GM21367 (cell line): ENCODE measurements around the gene XPA.

Experiments
- ATAC-seq: cut with Tn5 transposase; IDR thresholded peaks from one replicate; pipeline ENCODE4 v1.9.1; 2021; ENCODE audit not compliant: unreplicated experiment

The XPA gene

DNA sequence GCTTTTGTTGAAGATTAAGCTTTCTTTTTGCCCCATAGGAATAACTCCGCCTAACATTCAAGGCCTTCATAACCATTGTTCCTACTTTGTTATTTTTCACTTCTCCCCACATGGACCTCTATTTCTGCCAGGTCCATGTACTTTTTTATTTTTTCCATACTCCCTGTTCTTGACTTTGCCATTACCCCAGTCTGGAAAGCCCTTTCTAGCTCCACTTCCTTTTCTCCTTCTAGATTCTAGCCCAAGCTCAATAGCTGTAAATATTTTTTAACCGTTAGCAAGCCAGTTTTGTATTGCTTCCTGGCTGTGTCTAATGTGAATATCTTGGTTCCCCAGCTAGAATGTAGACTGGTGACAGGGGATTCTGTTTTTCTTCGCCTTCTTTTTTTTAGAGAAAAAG, 37.4 kb downstream of the XPA start:
- ATAC-seq, result no peak

DNA sequence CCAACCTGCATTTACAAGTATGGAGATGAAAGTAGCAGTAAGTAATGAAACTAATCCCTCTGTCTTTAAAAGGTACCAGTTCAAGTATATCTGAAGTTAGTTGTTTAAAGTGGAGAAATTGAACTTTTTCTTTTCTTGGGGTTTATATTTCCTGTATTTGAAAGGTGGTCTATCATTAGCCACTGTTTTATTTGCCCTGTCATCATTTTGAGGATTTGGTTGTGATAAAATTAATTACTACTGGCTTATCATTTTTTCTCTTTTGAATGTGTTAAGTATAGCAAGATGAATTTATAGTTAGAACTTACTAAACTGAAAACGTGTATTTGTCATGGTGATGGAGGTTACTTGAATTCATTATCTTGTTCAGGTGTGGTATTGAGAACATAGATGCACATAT, 38.4 kb downstream of the XPA start:
- ATAC-seq, result no peak

DNA sequence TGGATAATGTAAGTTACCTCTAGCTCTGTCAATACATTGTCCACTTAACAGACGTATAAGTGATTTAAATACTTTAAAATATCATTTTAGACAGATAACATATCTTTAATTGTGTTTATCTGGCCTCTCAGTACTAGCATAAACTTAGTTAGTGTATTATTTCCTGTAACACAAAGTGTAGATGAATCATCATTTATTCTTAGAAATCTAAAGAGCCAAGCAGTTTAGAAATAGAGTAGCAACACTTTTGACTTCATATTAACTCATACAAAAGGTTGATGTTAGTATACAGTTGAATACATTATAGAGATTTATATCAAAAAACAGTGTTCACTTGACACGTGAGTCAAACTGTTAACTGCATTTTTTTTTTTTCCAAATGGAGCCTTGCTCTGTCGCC, 45.5 kb downstream of the XPA start:
- no peak for ATAC-seq

DNA sequence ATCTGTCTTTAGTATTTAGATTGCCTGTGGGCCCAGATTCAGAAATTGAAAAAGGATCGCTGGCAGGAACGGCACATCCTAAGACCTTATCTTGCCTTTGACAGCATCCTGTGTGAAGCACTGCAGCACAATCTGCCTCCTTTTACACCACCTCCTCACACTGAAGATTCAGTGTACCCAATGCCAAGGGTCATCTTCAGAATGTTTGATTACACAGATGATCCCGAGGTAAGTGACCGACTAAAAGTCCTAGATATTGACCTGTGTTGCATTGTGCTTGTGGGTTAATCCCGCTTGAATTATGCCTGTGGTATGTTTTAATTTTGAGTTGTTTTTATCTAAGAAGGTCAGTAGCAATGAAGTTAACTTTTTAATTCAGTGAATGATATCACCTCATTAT, 49.1 kb downstream of the XPA start:
- no peak for ATAC-seq

DNA sequence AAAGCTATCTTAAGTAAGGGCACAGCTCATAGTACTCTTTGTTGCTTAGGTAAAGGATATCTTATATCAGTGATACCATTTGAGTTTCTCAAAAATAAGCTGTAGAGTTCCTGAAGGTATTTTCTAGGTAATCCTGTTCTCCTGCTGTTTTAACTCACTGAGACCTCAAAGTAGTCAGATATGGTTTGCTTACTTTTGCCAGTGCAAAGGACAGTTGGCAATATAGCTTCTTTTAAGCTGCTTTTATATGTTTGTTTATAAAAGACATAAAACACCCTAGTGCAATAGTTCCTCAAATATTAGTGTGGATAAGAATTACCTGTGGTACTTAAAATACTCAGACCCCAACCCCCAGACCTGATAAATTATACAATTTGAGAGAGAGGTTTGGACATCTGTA, 51.4 kb downstream of the XPA start:
- no peak for ATAC-seq

DNA sequence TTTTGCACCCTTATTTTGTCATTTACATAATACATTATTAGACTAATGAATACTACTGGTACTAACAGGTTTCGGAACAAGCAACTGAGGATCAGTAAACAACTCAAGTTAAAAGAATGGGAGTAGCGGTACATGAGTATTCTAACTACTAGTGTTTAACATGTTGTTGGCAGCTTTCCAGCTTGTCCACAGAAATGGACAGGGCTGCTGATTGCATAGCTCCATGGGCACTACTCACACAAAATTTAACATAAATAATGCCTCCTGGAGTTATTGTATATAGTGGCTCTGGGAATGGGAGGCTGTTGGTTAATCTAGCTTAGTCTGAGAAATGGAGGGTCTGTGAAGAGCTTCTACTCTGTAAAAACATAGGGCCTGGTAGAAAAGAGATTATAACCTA, 56.8 kb downstream of the XPA start:
- ATAC-seq, result no peak

DNA sequence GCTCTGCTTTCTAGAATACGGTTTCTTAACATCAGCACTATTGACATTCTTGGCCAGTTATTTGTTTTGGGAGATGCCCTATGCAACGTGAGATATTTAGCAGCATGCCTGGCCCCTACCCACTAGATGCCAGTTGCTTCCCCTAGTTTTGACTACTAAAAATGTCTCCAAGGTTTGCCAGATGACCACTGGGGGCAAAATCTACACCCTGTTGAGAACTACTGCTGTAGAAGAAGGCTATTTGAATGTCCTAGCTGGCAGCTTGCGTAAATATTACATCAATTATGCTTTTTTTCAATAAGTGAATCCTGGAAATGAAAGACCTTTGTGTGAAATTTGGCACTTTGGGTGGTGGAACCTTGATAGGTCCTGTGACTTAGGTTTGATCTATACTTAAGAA, 58.5 kb downstream of the XPA start:
- ATAC-seq, result no peak

DNA sequence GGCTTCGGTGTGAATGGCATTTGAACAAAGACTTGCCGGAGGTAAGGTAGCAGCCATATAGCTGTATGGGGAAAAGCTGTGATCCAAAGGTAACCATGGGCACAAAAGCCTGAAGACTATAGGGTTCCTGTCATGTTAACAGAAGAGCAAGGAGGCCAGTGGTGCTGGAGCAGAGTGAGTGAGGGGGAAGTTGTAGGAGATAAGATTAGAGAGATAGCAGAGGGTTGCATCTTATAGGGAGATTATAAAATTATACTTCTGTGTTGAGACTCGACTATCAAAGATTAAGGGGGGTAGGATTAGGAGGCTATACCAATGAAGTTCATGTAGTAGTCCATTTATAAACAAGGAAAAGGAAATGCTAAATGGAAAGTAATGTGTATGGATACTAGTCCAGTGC, 60.2 kb downstream of the XPA start:
- ATAC-seq, result no peak

DNA sequence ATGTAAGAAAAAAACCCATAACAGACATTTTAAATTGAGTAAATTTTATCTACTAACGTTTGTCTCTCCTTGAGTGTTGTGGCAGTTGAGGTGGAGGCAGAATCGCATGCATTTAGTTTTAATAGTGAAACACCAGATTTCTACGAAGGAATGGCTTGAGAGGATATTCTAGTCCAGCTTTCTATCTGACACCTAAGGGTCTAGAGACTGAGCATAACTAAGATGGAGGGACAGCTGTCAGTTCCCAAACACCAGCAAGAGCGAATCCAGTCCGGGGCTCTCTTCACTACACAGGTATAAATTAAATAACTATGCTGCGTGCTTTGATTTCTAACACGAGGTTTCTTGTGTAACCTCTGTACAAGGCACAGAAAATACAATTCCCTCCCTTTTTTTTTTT, 62.1 kb downstream of the XPA start:
- ATAC-seq, result no peak

DNA sequence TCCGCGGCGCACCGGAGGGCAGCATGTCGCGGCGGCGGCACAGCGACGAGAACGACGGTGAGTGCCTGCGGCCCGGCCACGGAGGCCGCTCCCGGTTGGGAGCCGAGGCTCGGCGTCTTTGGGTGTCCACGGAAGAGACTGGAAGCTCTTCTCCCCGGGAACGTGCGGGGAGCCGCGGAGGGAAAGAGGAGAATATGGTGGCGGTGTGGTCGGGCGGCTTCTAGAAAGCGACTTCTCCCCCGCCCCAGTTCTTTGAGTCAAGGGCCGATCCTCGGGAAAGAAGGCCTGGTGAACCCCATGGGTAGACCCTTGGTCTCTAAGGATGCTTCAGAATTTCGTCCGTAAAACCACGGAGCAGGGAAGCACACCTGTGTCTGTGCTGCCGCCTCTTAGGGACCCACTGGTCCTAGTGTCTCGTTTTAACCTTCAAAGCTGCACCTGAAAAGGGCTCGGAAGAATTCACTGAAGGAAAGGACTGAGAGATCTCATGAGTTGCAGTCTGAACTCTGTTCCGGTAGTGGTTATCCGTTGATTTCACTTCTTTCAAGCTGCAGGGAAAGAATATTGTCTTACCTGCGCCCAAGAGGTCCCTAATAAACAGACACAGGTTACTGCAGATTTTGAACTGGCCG, 63.2 kb downstream of the XPA start:
- no peak for ATAC-seq

DNA sequence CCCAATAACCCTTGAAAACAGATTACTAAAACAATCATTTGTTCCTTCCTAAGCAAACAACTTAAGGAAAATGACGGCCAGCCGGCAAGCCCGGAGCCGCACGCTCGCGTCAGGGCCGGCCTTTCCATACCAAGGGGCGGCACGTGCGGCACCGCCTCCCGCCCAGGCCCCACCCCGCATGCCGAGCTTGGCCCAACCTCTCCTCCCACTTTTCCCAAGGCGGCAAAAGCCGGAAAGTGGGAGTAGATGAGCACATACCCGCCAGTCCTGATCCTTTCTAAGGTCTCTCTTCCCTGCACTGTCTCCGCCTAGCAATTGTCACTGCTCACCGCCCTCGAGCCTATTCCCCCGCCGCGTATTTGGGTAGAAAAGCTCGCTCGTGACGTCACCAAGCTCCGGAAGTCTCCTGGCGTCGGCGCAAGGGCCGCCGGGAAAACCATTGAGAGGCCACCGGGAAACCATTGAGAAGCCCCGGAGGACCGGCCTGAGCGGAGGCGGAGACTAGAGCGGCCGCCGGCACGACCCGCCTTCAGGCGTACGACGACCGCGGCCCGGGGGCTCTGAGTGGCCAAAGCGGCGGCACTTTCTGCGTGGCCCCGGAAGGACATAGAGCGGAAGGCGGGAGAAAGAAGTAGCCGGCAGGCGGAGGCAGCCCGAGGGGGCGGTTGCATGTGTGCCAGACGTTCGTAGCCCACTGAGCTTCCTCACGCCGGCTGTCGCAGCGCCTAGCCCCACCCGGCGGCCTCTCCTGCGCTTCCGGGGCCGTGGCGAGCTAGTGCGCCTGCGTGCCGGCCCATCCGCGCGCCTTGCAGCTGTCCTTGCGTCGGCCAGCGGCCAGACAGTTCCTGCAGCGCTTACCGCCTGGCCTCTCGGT, 63.9 kb downstream of the XPA start, which contains the start of the genes NCBP1 and TSTD2:
NCBP1 (plus strand) TSS at position 837 of the 874 bp plus-strand sequence. CDS start 61 bp downstream, outside the sequence.
TSTD2 (minus strand) TSS at position 384 of the 874 bp plus-strand sequence. CDS start 5,806 bp downstream, outside the sequence.
- peak; percentile 79 for ATAC-seq

DNA sequence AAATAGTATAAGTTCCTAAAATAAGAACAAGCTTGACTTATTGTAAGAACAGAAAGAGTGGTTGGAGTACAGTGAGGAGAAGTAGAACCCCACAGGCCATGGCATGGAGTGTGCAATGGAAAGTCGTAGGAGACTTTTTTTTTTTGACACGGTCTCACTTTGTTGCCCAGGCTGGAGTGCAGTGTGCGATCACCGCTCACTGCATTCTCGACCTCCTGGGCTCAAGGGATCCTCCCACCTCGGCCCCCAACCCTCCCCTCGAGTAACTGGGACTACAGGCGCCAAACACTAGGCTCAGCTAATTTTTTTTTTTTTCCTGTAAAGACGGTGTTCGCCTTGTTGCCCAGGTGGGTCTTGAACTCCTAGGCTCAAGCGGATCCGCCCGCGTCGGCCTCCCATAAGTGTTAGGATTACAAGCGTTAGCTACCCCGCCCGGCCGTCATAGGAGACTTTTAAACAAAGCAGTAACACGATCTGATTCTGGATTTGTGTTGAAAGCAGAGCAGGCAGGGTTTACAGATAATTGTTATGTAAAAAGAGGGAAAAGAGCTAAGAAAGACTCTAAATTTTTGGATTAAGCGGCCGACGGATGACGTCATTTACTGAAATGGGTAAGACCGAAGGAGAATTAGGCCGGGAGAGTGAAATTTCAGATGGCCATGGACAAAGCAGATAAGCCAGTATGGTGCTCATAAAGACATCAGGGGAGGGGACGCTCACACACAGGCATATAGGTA, 64.7 kb downstream of the XPA start:
- peak; percentile 5 for ATAC-seq

DNA sequence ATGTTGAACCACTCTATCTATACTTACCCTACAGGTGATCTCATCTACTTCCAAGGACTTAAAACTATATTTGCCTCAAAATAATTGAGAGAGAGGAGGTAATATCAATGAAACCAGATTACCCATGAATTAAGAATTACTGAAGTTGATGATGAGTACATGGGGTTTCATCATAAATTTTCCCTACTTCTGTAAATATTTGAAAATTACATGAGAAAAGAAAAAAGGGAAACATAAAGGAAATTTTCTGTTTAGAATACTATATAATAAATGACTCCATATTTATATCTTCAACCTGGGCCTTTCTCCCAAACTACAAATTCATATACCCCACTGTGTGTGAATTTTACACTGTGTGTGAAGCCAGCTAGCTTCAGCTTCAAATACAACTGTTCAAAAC, 66.5 kb downstream of the XPA start:
- ATAC-seq, result no peak

DNA sequence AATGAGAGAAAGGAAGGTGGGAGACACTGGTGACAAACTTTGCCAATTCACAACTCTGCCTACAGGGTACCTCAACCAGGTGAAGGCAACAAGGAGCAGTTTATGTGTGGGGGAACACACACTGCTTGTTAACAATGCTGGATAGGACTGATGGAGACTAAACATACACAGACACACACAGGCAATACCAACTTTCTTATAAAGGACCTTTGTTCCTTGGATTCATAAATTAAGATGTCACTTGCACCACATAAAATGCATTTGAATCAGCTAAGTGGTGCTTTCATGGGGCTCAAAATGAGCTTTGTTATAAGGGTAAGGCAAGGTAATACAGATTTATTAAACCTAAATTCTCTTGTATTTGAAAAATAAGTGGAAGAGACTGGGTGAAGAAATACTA, 68.0 kb downstream of the XPA start:
- ATAC-seq, result no peak

DNA sequence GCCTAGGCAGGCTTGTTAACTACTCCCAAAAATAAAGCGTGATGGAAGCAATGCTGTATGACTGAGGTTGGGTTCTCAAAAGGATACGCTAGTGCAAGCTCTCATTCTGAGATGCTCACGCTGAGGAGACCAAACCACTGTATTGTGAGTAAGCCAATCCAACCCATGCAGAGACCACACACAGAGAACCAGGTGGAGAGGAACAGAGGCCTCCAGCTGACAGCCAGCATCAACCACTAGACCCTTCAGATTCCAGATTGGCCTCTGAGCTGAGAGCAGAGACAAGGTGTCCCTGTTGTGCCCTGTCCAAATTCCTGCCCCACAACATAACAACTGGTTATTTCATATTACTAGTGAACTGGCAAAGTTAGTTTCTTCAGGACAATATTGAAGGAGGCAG, 68.5 kb downstream of the XPA start:
- ATAC-seq, result no peak

DNA sequence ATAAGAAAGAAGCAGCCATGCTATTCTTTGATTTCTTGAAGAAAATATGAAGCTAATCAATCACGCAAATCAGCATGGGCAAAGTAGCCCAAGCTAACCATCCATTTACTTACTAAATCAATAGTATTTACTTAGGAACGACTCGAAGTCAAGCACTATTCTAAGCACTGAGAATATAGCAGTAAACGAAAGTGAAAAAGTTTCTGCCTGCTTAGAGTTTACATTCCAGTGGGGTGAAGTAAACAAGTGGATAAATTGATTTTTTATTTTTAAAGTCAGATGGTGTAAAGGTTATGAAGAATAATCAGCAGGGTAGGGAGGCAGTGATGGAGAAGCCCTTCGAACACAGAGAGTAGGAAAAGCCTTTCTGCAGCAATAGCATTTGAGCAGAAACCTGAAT, 69.5 kb downstream of the XPA start:
- ATAC-seq, result no peak

DNA sequence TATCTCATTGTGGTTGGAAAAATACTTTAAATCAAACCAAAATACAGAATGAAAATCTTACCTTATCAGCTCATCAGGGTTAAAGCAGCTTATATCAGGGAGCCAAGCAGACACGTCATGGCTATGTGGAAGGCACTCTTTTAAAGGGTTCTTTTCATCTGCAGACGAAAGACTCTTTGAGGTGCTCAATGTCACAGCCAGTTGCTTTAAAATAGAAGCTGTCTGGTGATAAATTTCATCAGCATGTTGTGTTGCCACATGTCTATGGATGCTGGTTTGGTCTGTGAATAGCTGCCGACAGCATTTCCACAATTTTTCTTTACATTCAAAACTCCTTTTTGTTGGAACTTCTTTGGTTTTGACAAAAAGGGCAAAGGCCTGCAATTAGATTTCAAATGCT, 71.5 kb downstream of the XPA start:
- no peak for ATAC-seq
